ENCODE data around the gene PRDM8.

Gene PRDM8

GRCh38 chr4:80220711-80221110, 23.4 kb downstream of the PRDM8 start:
- TF ChIP-seq POLR2A (IDR thresholded peaks at IDR 0.05; ENCODE audit: extremely low read depth, insufficient read length), result no peak
- no peak for TF ChIP-seq CTCF (IDR thresholded peaks at IDR 0.05; ENCODE audit: low read depth, low read length)
- TF ChIP-seq MYC (IDR thresholded peaks at IDR 0.05; ENCODE audit: low read depth, low read length), result no peak
- no peak for TF ChIP-seq MAX (IDR thresholded peaks at IDR 0.05; ENCODE audit: low read depth, low read length)
- DNase-seq (ENCODE audit: low read depth), result no peak

GRCh38 chr4:80221161-80221560, 23.9 kb downstream of the PRDM8 start:
- peak; percentile 37 for DNase-seq (ENCODE audit: low read depth)
- H3K4me3 ChIP-seq (ENCODE audit: low read depth, low read length), result no peak overlapping the region
- TF ChIP-seq MYC (IDR thresholded peaks at IDR 0.05; ENCODE audit: low read depth, low read length) (no peak), POLR2A (IDR thresholded peaks at IDR 0.05; ENCODE audit: extremely low read depth, insufficient read length) (no peak), MAX (IDR thresholded peaks at IDR 0.05; ENCODE audit: low read depth, low read length) (no peak), CTCF (IDR thresholded peaks at IDR 0.05; ENCODE audit: low read depth, low read length) (no peak)

More at GRCh38 chr4:80220711-80221110, 23.4 kb downstream of the PRDM8 start:
- no peak overlapping the region for H3K4me3 ChIP-seq (ENCODE audit: low read depth, low read length)

- TF ChIP-seq MAX (IDR thresholded peaks at IDR 0.05; ENCODE audit: low read depth, low read length) (no peak), POLR2A (IDR thresholded peaks at IDR 0.05; ENCODE audit: extremely low read depth, insufficient read length) (no peak), CTCF (IDR thresholded peaks at IDR 0.05; ENCODE audit: low read depth, low read length) (no peak), MYC (IDR thresholded peaks at IDR 0.05; ENCODE audit: low read depth, low read length) (no peak)
- no peak overlapping the region for H3K4me3 ChIP-seq (ENCODE audit: low read depth, low read length)
- DNase-seq (ENCODE audit: low read depth), result no peak
These were observed 28.3 kb downstream of the PRDM8 start for GRCh38 chr4:80225595-80225994.

GRCh38 chr4:80226094-80226493, 28.8 kb downstream of the PRDM8 start:
- H3K4me3 ChIP-seq (ENCODE audit: low read depth, low read length), result no peak overlapping the region
- no peak for DNase-seq (ENCODE audit: low read depth)
- no peak for TF ChIP-seq MAX (IDR thresholded peaks at IDR 0.05; ENCODE audit: low read depth, low read length)
- TF ChIP-seq CTCF (IDR thresholded peaks at IDR 0.05; ENCODE audit: low read depth, low read length), result no peak
- TF ChIP-seq MYC (IDR thresholded peaks at IDR 0.05; ENCODE audit: low read depth, low read length), result no peak
- TF ChIP-seq POLR2A (IDR thresholded peaks at IDR 0.05; ENCODE audit: extremely low read depth, insufficient read length), result no peak

- no peak overlapping the region for H3K4me3 ChIP-seq (ENCODE audit: low read depth, low read length)
- DNase-seq (ENCODE audit: low read depth), result no peak
- TF ChIP-seq POLR2A (IDR thresholded peaks at IDR 0.05; ENCODE audit: extremely low read depth, insufficient read length), result no peak
- TF ChIP-seq MYC (IDR thresholded peaks at IDR 0.05; ENCODE audit: low read depth, low read length), result no peak
- no peak for TF ChIP-seq CTCF (IDR thresholded peaks at IDR 0.05; ENCODE audit: low read depth, low read length)
- no peak for TF ChIP-seq MAX (IDR thresholded peaks at IDR 0.05; ENCODE audit: low read depth, low read length)
These were observed 31.2 kb downstream of the PRDM8 start for GRCh38 chr4:80228460-80228859.

GRCh38 chr4:80229128-80229527, 31.8 kb downstream of the PRDM8 start:
- no peak overlapping the region for H3K4me3 ChIP-seq (ENCODE audit: low read depth, low read length)
- TF ChIP-seq MYC (IDR thresholded peaks at IDR 0.05; ENCODE audit: low read depth, low read length), result no peak
- no peak for TF ChIP-seq POLR2A (IDR thresholded peaks at IDR 0.05; ENCODE audit: extremely low read depth, insufficient read length)
- no peak for TF ChIP-seq CTCF (IDR thresholded peaks at IDR 0.05; ENCODE audit: low read depth, low read length)
- TF ChIP-seq MAX (IDR thresholded peaks at IDR 0.05; ENCODE audit: low read depth, low read length), result no peak
- DNase-seq (ENCODE audit: low read depth), result no peak

All from NB4 (cell line).